Dermis blood vessel endothelial cell (primary cell): Measurements from ENCODE around the gene LMO2. TPM values are rescaled to one million over a fixed set of nuclear protein-coding genes. Genes with fewer than 3 reads are reported as not detected.
"Not testable (repeated sequence)": the region's sequence is repeated elsewhere in the genome, so short reads cannot be mapped to it uniquely, and the experiment has no call there.

ENCODE experiments used
- DNase-seq: peaks from one replicate; pipeline ENCODE4 v3.0.0; 2010
- total RNA-seq: library from RNA; depleted of rRNA; stranded (reverse); fragments of >200 nt; gene quantifications from 2 replicates; pipeline ENCODE4 v1.2.3, GENCODE V29; 2014

Gene LMO2
- total RNA-seq = 107 and 149 TPM in 2 replicates

DNA sequence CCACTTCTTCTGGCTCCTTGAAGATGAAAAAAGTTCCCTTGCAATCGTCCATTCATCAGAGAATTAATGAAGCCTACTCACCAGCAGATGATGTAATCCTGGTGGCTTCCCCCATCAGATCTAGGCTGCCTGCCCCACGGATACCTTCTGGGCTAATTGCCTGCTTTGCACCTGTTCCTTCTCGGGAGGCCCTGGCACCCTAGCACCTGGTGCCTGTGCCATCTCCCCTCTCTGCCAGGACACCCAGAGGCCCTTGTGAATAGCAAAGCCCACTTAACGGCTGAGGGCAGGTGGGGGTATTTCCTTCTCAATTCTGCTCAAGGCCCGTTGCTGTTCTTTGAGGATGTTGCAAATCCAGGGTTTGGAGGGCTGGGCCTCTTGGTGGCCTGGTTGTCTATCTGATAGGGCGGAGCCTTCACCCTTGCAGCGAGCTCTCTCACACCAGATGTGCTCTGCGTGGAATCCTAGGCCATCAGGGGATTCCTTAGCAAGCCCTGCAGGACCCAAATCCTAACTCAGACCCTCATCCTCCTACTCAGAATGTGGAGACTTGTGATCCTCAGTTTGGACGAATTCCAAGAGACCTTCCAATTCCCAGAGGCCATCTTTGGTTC lies at the start of gene LMO2:
LMO2 (minus strand) TSS at position 363 of the 614 bp plus-strand sequence. CDS start 22,360 bp downstream, outside the sequence.
- no peak for DNase-seq

DNA sequence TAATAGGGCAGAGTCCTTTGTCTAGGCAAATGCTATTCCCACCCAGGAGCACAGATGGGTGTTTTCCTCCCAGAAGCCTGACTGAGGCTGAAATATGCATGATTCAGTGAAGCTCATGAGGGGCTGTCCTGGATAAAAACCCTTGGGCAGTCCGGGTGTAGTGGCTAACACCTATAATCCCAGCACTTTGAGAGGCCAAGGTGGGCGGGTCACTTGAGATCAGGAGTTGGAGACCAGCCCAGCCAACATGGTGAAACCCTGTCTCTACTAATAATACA lies 48.6 kb upstream of the LMO2 start:
- DNase-seq = no peak

DNA sequence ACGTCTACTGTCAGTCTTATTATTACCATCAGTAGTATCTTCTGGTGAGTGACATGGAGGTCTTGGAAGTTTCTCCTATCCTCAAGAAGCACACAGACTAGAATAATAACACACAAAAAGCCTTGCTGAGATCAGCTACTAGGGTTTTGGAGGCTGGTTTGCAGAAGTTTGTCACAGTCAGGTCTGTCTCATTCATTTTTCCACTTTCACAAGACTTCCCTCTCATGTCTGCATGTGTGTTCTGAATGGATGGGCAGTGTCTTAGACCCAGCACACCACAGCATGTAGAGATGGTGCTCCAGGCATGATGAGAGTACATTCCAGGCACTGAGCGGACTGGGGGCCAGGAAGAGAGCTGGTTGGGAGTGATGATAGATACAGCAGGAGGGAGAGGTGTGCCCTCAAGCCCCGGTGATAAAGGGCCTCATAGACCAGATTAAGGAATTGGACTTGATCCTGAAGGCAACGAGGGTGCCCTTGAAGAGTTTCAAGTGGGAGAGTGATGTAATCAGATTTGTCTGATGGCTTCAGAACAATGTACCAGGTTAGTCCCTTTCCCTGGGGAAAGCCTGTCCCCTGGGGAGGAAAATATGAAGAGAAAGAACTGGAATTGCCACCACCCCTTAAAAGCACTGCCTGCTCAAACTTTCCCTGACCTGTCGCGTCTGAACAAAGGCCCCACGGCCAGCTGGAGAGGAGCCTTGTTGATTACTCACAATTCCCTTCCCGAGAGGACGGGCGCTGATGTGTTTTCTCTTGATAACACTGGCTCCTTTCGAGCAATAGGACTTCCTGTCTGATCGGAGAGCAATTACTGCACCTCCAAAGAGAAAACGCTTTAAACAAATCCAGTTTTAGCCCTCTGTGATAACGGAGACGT lies 45.1 kb upstream of the LMO2 start:
- DNase-seq = peak; percentile 97

DNA sequence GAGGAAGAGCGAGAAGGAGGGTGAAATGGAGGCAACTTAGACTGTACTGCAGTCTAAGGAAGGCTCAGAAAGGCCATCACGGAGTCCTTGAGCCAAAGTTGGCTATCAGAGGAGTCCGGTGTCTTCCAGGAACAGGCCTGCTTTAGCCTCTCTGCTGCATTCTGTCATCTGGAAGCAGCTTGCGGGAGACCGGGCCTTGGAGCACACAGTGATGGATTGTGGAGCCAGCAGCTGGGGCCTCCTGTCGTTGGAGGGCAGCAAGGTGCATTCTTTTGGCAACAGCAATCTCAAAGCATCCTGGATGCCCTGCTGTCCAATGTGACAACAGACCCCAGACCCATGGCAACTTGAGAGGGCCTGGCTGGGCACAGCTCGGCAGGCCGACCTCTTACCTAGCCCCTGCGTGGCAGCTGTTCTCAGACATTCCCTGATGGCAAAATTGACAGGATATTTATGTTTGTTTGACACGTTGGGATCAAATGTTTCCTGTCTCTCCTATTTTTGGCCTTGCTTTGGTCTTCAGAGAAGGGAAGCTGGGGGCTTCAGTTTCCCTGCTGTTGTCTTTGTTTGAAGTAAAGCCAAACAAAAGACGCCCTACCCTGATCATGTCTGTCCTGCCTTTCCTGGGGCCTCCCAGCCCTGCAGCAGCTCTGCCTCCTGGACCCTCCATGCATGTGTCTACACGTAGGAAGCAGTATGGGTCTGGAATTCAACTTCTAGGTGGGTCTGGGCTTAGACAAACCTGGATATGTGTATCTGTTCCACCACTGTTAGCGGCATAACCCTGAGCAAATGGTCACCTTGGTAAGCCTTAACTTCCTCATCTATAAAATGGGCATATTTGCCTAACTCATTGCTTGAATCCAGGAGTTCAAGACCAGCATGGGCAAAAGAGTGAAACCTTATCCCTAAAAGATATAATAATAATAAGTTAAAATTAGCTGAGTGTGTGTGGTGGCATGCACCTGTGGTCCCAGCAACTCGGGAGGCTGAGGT lies 43.9 kb upstream of the LMO2 start:
- DNase-seq = no peak

DNA sequence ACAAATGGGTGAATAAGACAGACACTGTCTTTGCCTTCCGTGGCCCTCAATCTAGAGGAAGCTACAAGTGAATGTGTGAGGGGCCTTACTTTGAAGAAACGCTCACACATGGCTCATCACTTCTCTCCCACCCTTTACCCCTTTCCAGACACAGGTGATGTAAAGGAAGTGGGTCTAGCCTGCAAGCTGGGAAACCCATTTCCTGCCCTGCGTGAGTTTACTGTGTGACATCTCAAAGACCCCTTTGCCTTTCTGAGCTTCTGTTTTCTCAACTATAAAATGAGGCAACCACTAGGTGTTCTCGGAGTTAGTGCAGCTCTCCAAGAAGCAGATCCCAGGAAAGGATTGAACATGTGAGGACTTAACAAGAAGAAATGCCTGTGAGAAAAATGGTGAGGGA lies 43.1 kb upstream of the LMO2 start:
- DNase-seq = no peak

DNA sequence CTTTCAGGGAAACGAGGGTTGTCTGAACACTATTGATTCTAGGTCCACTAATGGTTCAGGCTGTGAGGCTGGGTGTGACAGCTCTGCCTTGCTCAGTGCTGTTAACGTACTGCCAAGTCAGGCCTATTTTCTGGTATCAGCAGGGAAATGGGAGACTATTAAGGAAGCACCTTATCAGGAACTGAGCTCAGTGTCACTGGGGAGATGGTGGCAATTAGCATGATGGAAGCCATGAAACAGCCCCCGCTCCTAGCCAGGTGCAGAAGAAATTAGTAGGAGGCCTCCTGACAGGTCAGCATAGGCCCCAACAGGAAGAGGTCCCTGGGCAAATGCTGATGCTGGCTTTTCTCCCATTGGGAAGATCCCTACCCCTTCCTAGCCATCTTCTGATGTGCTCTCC lies 42.6 kb upstream of the LMO2 start:
- DNase-seq = no peak

DNA sequence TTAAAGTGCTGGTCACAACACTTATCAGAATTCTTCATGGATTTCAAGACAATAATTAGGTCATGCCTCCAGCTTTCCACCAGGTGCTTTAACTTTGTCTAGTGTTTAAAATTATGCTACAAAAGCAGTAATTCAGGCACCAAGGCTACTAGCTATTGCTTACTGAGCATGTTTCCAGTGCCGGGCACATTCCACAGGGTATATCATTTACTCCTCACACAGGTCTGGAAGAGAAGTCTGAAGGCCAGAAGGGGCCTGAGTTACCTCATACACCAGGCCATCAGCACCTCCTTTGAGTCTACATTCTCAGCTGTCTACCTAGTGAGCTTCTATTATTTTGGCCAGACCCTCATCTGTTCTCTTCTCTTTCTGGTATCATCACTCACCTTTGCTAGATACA lies 41.7 kb upstream of the LMO2 start:
- no peak for DNase-seq

DNA sequence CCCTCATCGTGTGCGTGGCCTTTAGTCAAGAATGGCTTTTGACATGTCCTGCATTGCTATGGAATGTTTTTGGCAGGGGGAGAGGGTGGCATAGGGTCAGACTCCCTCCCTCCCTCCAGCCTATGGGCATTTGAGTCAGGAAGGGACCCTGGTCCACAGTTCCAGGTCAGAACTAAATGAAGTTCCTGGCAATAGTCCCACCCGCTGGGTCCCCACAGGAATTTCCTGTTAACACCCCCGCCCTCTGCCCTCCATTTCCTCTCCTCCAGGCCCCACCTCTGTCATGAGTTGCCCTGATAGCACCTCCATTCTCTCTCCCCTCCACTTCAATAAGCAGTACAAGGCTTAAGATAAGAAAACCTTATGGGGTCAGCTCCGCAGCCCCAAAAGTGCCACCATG lies 40.8 kb upstream of the LMO2 start:
- peak; percentile 37 for DNase-seq

DNA sequence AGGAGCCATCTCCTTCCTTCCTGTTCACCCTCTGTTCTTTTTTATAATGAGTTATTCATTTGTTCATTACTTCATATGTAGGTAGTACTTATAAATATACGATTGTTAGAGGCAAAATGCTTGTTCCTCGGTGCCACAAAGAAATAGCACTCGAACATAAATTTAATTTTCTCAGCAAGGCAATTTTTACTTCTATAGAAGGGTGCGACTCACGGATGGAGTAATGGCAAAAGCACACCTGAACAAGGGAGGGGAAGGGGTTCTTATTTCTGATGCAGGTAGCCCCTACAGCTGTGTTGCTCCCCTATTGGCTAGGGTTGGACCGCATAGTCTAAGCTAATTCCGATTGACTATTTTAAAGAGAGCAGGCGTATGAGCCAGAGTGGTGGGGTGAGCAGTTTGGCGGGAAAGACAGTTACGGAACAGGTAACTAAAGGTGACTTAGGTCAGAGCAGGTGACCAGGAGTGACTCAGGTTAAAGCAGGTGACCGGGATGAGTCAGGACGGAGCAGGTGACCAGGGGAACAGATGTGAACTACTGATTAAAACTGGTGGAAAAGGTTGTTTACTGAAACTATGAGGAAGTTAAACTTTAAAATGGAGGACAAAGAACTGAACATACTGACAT lies 40.0 kb upstream of the LMO2 start:
- not testable (repeated sequence) for DNase-seq

DNA sequence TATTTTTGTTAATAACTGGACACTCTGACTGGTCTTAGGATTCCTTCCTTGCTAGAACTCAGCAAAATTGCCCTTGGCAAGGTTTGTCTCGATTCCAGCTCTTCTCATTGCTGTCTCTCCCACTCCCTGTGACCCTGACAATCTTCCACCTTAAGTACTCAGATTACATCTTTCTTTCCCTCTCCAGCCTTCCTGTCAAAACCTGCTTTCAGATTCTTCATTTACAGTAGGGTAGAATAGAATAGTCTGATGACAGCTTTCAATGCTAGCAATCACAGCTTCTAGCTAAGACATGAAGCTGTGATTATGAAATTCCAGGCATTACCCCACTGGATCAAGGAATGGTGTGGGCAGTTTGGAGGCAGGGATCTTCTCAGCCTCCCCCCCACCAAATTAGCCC lies 39.2 kb upstream of the LMO2 start:
- no peak for DNase-seq

DNA sequence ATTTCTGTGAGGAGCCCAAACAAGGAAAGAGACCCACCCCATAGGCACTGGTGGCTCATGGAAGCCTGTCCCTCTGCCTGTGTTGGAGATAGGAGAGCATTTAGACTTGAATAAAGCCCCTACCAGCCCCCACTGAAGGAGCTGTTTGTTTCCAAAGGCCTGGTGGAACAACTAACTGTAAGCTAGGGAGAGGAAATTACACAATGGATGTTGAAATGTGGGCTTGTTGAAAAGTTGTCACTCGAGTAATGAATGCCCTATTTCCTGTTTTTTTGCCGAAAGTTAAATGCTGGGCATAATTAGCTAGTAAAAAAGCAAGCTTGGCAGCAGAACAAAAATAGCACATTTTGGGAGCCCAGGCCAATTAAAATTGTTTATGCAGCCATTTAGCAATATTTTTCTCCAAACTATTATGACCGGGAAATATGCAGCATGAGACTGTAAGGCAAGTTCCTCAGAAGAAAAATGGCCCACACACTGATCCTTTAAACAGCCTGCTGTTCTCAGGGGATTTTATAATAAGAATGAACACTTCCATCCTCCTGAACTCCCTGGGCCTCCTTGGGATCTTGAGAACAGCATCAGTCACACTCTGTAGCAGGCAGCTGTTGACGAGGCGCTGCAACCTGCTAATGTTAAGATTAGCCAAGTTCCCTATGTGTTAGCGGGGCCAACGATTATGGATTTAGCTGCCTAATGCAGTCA lies 38.6 kb upstream of the LMO2 start:
- DNase-seq = peak; percentile 93

DNA sequence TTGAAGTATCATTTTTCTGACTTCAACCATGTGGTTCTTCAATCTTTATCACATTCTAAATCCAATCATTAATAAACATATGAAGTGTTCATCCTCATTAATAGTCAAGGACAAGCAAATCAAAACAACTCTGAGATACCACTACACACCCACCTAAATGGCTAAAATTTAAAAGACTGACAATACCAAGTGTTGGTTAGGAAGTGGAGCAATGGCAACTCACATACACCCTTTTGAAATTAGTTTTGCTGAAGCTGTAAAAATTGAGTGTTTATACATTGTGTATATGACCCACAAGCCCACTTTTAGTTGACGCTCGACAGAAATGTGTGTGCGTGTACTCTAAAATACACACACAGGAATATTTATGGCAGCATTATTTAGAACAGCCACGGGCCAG lies 36.7 kb upstream of the LMO2 start:
- no peak for DNase-seq

DNA sequence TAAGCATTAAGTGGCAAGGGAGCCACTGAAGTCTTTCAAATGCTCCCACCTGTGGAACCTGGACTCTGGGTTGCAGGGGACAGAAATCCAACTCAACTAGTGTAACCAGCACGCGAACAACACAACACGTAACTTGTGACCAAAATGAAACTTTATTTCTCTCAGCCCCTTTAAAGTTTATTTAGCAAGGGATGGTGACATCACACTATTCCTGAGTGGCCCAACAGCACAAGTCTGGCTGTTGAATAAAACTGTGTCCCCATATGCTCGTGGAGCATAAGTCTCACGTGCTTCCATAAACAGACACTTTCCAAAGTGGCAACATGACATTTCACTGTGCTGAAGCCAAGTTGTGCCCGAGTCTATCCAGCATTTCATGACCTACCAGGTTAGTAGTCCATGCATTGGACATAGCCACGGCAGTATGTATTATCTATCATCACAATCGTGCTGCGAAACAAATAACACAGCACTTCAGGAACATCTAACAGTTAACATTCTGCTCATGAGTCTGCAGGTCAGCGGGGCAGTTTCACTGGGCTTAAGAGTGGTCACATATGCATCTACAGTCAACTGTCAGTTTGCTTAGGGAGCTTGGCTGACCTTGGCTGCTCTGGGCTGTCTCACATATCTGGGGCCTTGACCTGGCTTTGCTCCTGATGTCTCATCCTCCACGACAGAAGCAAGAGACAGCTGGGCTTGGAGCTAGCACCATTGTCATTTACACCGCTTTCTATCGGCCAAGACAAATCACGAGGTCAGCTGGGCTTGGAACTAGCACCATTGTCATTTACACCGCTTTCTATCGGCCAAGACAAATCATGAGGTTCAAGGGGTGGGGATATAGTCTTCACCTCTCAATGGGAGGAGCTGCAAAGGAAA lies 35.0 kb upstream of the LMO2 start:
- no peak for DNase-seq

DNA sequence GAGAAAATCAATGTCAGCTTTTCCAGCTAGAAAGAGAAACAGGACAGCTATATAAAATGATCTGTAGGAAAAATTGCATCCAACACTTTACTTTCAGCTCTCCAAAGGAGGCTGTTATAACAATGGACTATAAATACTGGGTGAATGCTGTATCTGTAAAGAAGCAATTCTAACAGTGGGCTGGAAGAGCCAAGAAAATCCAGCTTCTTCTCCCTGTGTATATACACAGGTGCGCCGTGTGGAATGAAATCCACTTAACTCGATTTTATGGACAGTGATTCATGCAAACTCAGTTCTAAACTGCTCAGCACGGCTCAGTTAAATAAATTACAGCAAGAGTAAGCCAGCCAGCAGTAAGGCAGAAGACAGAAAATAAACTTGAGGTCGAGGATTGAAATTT lies 32.5 kb upstream of the LMO2 start:
- DNase-seq = no peak

DNA sequence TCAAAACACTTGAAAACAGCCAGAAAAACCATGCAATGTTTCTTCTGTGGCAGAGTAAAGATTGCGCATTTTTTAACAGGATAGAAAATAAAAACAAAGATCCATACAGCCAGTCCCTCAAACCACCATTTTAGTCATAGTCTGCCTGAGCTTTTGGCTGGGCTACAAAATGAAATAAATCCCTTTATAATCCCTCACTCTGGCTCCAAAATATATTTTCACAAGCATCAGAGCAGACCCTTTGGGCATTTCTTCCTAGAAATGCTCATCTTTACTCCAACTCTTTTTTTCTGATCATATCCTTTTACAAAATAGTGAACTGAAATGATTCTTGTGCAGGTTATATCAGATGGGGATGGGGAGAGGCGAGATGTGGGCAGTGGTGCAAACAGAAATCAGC lies 31.8 kb upstream of the LMO2 start:
- DNase-seq = no peak

DNA sequence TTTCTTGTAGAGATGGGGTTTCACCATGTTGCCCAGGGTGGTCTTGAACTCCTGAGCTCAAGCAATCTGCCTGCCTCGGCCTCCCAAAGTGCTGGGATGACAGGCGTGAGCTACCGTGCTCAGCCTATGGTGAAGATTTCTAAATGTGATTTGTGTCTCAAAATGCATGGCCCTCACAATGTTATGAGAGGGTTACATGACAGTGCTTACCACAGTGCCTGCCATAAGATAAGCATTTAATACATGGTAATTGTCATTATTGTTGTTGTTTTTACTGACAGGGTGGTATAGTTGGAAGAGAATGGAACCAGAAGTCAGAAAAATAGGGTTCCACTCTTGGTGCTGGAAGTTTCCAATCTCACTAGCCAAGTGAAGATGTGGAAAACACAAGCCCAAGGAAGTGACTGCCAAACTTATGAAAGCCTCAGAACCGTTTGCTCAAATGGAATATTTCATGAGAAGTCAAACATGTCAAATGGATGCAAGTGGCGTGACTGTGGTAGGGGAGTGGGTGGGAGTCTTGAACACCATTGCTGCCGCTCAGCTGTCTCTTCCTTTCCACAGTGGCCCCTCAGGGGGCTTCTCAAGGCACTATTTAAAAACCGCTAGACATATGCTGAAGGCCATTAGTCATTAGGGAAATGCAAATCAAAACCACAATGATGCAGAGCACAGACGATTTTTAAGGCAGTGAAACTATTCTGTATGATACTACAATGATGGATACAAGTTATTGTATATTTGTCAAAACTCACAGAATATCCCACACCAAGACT lies 29.1 kb upstream of the LMO2 start:
- no peak for DNase-seq

DNA sequence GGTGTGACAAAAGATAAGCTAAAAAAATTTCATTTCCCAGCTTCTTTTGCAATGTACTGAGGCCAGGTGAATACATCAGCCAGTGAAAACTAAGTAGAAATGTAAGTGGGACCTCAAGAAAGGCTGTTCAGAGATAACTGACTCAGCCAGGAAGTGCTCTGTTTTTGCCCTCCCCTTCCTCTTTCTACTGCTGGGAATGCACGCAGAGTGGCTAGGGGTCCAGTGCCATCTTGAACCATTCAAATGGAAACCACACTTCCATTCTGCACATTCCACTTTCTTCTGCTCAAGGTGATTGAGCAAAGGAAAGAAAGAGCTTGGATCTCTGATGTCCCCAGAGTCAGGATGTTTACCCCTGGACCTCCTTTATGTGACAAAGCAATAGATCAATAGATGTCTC lies 27.8 kb upstream of the LMO2 start:
- no peak for DNase-seq

DNA sequence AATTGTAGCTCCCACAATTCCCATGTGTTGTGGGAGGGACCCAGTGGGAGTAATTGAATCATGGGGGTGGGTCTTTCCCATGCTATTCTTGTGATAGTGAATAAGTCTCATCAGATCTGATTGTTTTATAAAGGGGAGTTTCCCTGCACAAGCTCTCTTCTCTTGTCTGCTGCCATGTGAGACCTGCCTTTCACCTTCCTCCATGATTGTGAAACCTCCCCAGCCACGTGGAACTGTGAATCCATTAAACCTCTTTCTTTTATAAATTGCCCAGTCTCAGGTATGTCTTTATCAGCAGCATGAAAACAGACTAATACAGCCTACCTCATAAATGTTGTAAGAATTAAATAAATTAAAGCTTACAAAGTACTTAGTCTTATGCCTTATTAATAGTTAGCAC lies 25.5 kb upstream of the LMO2 start:
- not testable (repeated sequence) for DNase-seq

DNA sequence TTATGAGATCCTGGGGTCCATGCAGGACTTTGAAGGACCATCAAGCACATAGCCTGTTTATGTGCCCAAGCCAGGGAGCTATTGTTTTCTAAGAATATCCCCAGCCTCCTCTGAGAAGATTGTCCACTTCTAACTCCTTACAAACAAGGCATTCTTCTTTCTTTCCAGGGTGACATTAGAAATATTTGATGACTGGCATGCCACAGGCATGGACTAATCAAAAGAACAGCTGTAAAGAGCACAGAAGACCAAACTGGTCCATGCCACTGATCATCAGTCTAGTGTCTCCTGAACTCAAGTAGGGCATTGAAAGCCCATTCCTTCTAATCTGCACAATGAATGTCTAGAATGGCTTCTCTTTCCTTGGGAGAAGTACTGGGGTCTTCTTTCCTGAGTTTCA lies 24.9 kb upstream of the LMO2 start:
- DNase-seq = no peak

DNA sequence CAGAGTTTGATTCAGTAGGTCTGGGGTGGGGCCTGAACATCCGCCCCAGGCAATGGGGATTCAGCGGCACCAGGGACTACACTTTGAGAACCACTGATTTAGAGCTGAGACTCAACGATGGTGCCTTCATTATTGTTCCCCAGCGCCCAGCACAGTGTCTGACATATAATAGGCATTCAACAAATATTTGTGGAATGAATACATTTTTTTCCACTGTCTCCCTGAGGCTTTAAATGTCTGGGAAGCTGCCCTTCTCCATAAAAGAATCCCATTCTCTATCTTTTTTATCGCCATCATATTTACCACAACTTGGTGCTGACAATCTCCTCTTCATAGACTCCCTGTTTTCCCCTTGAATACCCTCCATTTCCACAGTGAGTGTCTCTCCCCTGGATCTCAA lies 23.6 kb upstream of the LMO2 start:
- no peak for DNase-seq
